ENCODE results near the gene ASPRV1. TPM values are rescaled to one million over a fixed set of nuclear protein-coding genes. Genes with fewer than 3 reads are reported as not detected.

Gene ASPRV1
- total RNA-seq, 3 donors from 2014 or later, result 0.55 to 1.1 (median 0.55) TPM

DNA sequence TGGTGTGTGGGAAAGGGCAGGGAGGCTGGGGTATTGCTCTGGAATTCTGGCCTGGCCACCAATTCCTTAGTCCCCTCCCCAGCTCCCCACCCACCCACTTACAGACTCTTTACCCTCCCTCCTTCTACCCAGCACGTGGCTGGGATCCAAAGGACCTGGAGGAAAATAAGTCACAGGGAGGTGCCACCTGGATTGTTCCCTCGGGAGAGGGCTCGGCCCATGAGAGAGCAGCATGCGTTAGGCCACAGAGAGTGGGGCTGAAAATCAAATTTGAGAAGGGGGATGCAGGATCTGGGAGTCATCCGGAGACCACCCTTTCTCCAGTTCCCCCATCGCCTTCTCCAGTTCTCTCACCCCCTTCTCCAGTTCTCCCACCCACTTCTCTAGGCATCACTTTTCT is 3.0 kb downstream of the ASPRV1 start:
- intact Hi-C loops (cut with DNase I, micrococcal nuclease), result no loop called here
- TF ChIP-seq, protein P1, sequence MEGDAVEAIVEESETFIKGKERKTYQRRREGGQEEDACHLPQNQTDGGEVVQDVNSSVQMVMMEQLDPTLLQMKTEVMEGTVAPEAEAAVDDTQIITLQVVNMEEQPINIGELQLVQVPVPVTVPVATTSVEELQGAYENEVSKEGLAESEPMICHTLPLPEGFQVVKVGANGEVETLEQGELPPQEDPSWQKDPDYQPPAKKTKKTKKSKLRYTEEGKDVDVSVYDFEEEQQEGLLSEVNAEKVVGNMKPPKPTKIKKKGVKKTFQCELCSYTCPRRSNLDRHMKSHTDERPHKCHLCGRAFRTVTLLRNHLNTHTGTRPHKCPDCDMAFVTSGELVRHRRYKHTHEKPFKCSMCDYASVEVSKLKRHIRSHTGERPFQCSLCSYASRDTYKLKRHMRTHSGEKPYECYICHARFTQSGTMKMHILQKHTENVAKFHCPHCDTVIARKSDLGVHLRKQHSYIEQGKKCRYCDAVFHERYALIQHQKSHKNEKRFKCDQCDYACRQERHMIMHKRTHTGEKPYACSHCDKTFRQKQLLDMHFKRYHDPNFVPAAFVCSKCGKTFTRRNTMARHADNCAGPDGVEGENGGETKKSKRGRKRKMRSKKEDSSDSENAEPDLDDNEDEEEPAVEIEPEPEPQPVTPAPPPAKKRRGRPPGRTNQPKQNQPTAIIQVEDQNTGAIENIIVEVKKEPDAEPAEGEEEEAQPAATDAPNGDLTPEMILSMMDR (IDR thresholded peaks at IDR 0.05), result no peak
- peaks cover under 1% of the 10 kb centered on the region for H3K4me1 ChIP-seq (ENCODE audit: low read depth)
- no peaks in the 10 kb centered on the region for H3K36me3 ChIP-seq (ENCODE audit: low read depth)
- no peak overlapping the region for H3K4me3 ChIP-seq
- H3K9me3 ChIP-seq, result no peaks in the 10 kb centered on the region
- DNase-seq (no peak), ATAC-seq (no peak)

DNA sequence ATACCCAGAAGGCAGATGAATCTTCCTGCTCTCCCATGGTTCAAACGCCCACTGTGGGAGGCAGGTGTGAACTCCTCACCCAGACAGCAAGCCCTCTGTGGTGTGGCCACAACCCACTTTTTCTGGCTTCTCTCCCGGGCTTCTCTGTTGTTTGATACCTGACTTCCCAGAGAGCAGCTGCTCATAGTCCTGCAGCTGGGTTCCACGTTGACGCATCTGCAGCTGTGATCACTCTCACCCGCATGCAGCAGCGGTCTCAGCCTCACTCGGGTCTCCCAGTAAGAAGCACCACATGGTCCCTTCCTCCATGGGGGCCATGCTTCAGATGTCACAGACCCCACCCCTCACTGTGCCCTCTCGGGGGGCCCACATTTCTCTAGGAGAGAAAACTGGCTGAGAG is 3.5 kb downstream of the ASPRV1 start:
- TF ChIP-seq, protein P1 (IDR thresholded peaks at IDR 0.05), result no peak
- DNase-seq, result no peak
- Histone ChIP-seq H3K4me1 (ENCODE audit: low read depth) (no peaks in the 10 kb centered on the region), H3K36me3 (ENCODE audit: low read depth) (no peaks in the 10 kb centered on the region), H3K4me3 (no peak overlapping the region), H3K9me3 (no peaks in the 10 kb centered on the region)
- ATAC-seq, result no peak
- intact Hi-C loops (cut with DNase I, micrococcal nuclease), result no loop called here

DNA sequence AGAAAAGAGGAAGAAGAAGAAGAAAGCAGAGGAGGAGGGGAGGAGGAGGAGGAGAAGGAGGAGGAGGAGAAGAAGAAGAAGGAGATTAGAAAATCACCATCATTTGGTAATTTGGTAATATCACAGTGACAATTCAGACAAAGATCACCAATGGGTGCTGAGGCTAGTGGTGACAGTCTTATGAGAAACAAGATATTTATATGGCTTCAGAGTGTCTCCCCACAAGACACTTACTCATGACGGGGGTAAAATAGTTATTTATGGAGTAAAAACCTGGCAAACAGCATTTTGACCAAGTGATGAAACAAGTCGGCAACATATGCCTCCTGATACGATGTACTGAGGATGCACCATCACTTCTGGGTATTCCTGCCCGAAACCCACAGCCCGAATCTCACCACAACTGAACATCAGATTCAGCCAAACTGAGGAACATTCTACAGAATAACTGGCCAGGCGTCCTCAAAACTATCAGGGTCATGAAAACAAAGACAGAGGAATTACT is 4.9 kb downstream of the ASPRV1 start:
- TF ChIP-seq, protein P1 (IDR thresholded peaks at IDR 0.05), result no peak
- intact Hi-C loops (cut with DNase I, micrococcal nuclease), result no loop called here
- no peak for ATAC-seq
- H3K36me3 ChIP-seq (ENCODE audit: low read depth), result no peaks in the 10 kb centered on the region
- no peaks in the 10 kb centered on the region for H3K4me1 ChIP-seq (ENCODE audit: low read depth)
- no peak overlapping the region for H3K4me3 ChIP-seq
- DNase-seq, result no peak
- no peaks in the 10 kb centered on the region for H3K9me3 ChIP-seq

DNA sequence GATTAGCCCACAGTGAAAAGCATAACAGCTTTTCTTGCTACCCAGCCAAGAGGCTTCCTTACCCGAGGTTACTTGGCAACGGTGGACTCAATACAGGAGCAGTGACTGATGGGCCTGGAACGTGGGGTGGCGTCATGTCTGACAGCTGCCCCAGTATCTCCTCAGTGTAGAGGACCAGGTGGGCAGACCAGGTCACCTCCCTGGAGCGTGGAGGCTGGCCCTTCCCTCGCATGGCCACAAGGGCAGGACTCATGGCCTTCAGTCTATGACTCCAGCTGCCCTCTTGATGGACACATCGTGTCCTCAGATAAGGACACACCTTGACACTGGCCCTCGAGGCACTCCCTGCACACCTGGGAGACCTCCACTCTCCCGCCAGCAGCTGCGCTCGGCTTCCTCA is 6.4 kb downstream of the ASPRV1 start:
- H3K9me3 ChIP-seq, result no peaks in the 10 kb centered on the region
- no peak for ATAC-seq
- no peak for DNase-seq
- no peak overlapping the region for H3K4me3 ChIP-seq
- H3K4me1 ChIP-seq (ENCODE audit: low read depth), result no peaks in the 10 kb centered on the region
- no peaks in the 10 kb centered on the region for H3K36me3 ChIP-seq (ENCODE audit: low read depth)
- TF ChIP-seq, protein P1 (IDR thresholded peaks at IDR 0.05), result no peak
- intact Hi-C loops (cut with DNase I, micrococcal nuclease), result no loop called here

DNA sequence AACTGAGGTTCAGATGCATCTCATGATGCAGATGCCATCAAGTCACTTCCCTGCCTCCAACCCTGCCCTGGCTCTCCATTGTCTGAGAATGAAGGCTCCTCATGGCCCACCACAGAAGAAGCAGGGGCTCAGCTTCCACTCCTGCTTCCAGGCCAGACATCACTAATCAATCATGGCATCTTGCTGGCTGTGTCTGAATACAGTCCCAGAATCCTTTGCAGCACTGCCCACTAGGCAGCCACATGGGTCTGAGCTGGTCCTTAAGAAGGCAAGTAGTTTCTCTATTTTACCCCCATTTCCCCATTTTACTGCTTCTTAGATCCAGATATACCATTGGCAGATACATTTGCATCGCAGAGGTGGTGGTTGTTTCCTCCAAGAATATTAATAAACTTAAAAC is 7.3 kb downstream of the ASPRV1 start:
- Histone ChIP-seq H3K4me1 (ENCODE audit: low read depth) (no peaks in the 10 kb centered on the region), H3K36me3 (ENCODE audit: low read depth) (no peaks in the 10 kb centered on the region), H3K4me3 (no peak overlapping the region), H3K9me3 (no peaks in the 10 kb centered on the region)
- intact Hi-C loops (cut with DNase I, micrococcal nuclease), result no loop called here
- TF ChIP-seq, protein P1 (IDR thresholded peaks at IDR 0.05), result no peak
- DNase-seq, result no peak
- no peak for ATAC-seq
